ENCODE data around the gene CABLES1. TPM values are rescaled to one million over a fixed set of nuclear protein-coding genes. Genes with fewer than 3 reads are reported as not detected.

CABLES1 gene
- total and polyA plus RNA-seq, 2 of the 8 experiments (the other 6 are each of a cell fraction or from before 2014, with no cell fraction given) = 9.2 to 26.4 TPM

- H2AK5ac ChIP-seq (ENCODE audit: low read depth, low read length) = no peak overlapping the region
- H3K56ac ChIP-seq (replicated peaks; ENCODE audit: insufficient read length, low read depth, low read length) = no peak overlapping the region
- TF ChIP-seq SIRT6 (IDR thresholded peaks at IDR 0.05; ENCODE audit: low read length) = no peak
- TF ChIP-seq ZNF274 (IDR thresholded peaks at IDR 0.05; ENCODE audit: borderline replicate concordance, extremely low read depth, low read length) = no peak
- no peak for TF ChIP-seq POU5F1 (IDR thresholded peaks at IDR 0.05; ENCODE audit: low read depth, low read length)
- TF ChIP-seq SRF (IDR thresholded peaks at IDR 0.05; ENCODE audit: low read depth, low read length) = no peak
- no peak for TF ChIP-seq KDM1A (IDR thresholded peaks at IDR 0.05; ENCODE audit: borderline replicate concordance, low read length)
- TF ChIP-seq BACH1 (IDR thresholded peaks at IDR 0.05; ENCODE audit: low read length) = no peak
- TF ChIP-seq CEBPB (IDR thresholded peaks at IDR 0.05; ENCODE audit: low read depth, low read length) = no peak
- no peak for TF ChIP-seq EP300 (IDR thresholded peaks at IDR 0.05; ENCODE audit: borderline replicate concordance in 1 of 2, low read depth in 2 of 2, low read length in 2 of 2)
- no peak for TF ChIP-seq NRF1 (IDR thresholded peaks at IDR 0.05; ENCODE audit: low read depth, low read length)
- no peak for TF ChIP-seq EZH2 (IDR thresholded peaks at IDR 0.05; ENCODE audit: low read depth, low read length, severe bottlenecking)
- no peak for TF ChIP-seq TEAD4 (IDR thresholded peaks at IDR 0.05; ENCODE audit: low read depth, low read length)
- TF ChIP-seq JUND (IDR thresholded peaks at IDR 0.05; ENCODE audit: low read length) = no peak
- no peak overlapping the region for H3K4ac ChIP-seq (replicated peaks; ENCODE audit: insufficient read length, low read depth, low read length)
- peaks cover 0 to 5% (median 3%) of the 10 kb centered on the region in 4 experiments; a peak in 4 of 7 replicates for H3K4me1 ChIP-seq (replicated peaks in 1 of 4; ENCODE audit: control insufficient read depth in 3 of 4, insufficient read depth in 4 of 4, low read length in 3 of 4)
- H3K79me2 ChIP-seq (ENCODE audit: control insufficient read depth in 1 of 2, insufficient read depth in 2 of 2, low read length in 2 of 2) = no peaks in the 10 kb centered on the region
- no peak for DNase-seq (ENCODE audit: low read depth in 1 of 2, low spot score in 2 of 2)
- CTCF ChIA-PET (ENCODE audit: partially characterized antibody) = interaction anchor here (0.8 to 2.2 kb wide), 12 partner anchors 9 to 226 kb away, joined by 3 to 15 read pairs (median 4); no protein-coding TSS in a partner anchor
- POLR2A ChIA-PET (ENCODE audit: partially characterized antibody) = interaction anchor here (1.2 to 1.8 kb wide), 2 partner anchors 11 to 94 kb away, joined by 3 to 5 read pairs; no protein-coding TSS in a partner anchor
- no peak overlapping the region for H3K4me3 ChIP-seq (ENCODE audit: extremely low read depth in 1 of 4, insufficient read depth in 2 of 4, low read depth in 3 of 4, low read length in 4 of 4)
- H3K9ac ChIP-seq (replicated peaks in 1 of 4; ENCODE audit: extremely low read depth in 1 of 4, low read depth in 3 of 4, low read length in 3 of 4) = no peak overlapping the region
- no peaks in the 10 kb centered on the region for H3K23me2 ChIP-seq (ENCODE audit: low read depth, low read length)
- no peaks in the 10 kb centered on the region for H3K27me3 ChIP-seq (replicated peaks in 1 of 4; ENCODE audit: control insufficient read depth in 3 of 4, extremely low read depth in 1 of 4, insufficient read depth in 3 of 4, low read length in 3 of 4)
- no peak overlapping the region for H3K23ac ChIP-seq (ENCODE audit: insufficient read length)
- H2BK15ac ChIP-seq (ENCODE audit: low read length) = no peak overlapping the region
- 90% methylated on average over 5 of the region's 7 CpGs; no CpG with 5 or more reads in 1 of the 2 experiments for WGBS, 2 experiments (ENCODE audit: extremely low coverage in 1 of 2, insufficient coverage in 1 of 2, insufficient read length in 1 of 2, insufficient replicate concordance in 2 of 2, low coverage in 1 of 2, low lambda C conversion rate in 2 of 2, missing lambda C conversion rate in 1 of 2)
- H3K36me3 ChIP-seq (ENCODE audit: control insufficient read depth in 2 of 4, insufficient read depth in 4 of 4, low read length in 3 of 4) = peaks cover 0 to 8% (median 0%) of the 10 kb centered on the region in 4 experiments; a peak in 2 of 8 replicates
- no peak overlapping the region for H2BK120ac ChIP-seq (replicated peaks; ENCODE audit: low read depth, low read length)
- no peak overlapping the region for H3K14ac ChIP-seq (ENCODE audit: insufficient read length)
- peak overlapping the region; percentile 40; the same call in 1 of the 2 replicates for H3K18ac ChIP-seq (ENCODE audit: extremely low read depth, low read length)
- H3K4me2 ChIP-seq (ENCODE audit: insufficient read depth in 1 of 2, low read depth in 2 of 2, low read length in 2 of 2) = no peak overlapping the region
- H3K79me1 ChIP-seq (ENCODE audit: low read depth, low read length) = no peaks in the 10 kb centered on the region; the same call in 1 of the 2 replicates
- H3K9me3 ChIP-seq (ENCODE audit: insufficient read depth in 2 of 2, low read depth in 1 of 2, low read length in 1 of 2) = no peaks in the 10 kb centered on the region
- H4K5ac ChIP-seq (ENCODE audit: insufficient read length, low read depth, low read length) = no peak overlapping the region
- no peak overlapping the region for H2AFZ ChIP-seq (ENCODE audit: low read length)
- no peaks in the 10 kb centered on the region for H4K20me1 ChIP-seq (replicated peaks in 1 of 2; ENCODE audit: control insufficient read depth in 1 of 2, insufficient read depth in 2 of 2, low read length in 2 of 2)
- no peak for FAIRE-seq
- no peak overlapping the region for H3K27ac ChIP-seq (ENCODE audit: low read depth, low read length)
- no peak overlapping the region for H4K91ac ChIP-seq (replicated peaks; ENCODE audit: insufficient read length, low read length)
- no peak overlapping the region for H4K8ac ChIP-seq (ENCODE audit: extremely low read depth, insufficient read depth, low read length)
- no peak overlapping the region for H2BK5ac ChIP-seq (ENCODE audit: low read depth, low read length)
- H2BK12ac ChIP-seq (ENCODE audit: low read depth, low read length) = no peak overlapping the region
- H2BK20ac ChIP-seq (ENCODE audit: low read length) = no peak overlapping the region
Observed at GRCh38 chr18:23228102-23229061, 93.1 kb downstream of the CABLES1 start.
